ENCODE measurements around the gene PDZD7.

Gene PDZD7

GRCh38 chr10:101061624-101062231 lies 30.8 kb upstream of the PDZD7 start, which contains the start of gene KAZALD1:
Gene KAZALD1 (plus strand): TSS chr10:101061989. CDS start chr10:101062593, 604 bp downstream.
- no peak for DNase-seq (ENCODE audit: low spot score)

GRCh38 chr10:101060951-101061623 lies 30.2 kb upstream of the PDZD7 start:
- peak; percentile 98 for DNase-seq (ENCODE audit: low spot score)

- peak; percentile 84 for DNase-seq (ENCODE audit: low spot score)
These were observed 29.4 kb upstream of the PDZD7 start for GRCh38 chr10:101060036-101060950.

- no peak for DNase-seq (ENCODE audit: low spot score)
These were observed 25.6 kb upstream of the PDZD7 start for GRCh38 chr10:101056365-101057151.

GRCh38 chr10:101055411-101055810 lies 24.5 kb upstream of the PDZD7 start:
- DNase-seq (ENCODE audit: low spot score) = no peak

- DNase-seq (ENCODE audit: low spot score) = no peak
These were observed 23.9 kb upstream of the PDZD7 start for GRCh38 chr10:101054876-101055275.

GRCh38 chr10:101054351-101054750 lies 23.4 kb upstream of the PDZD7 start:
- DNase-seq (ENCODE audit: low spot score) = no peak

GRCh38 chr10:101053516-101053915 lies 22.6 kb upstream of the PDZD7 start:
- no peak for DNase-seq (ENCODE audit: low spot score)

GRCh38 chr10:101052285-101052684 lies 21.4 kb upstream of the PDZD7 start:
- no peak for DNase-seq (ENCODE audit: low spot score)

- peak; percentile 84 for DNase-seq (ENCODE audit: low spot score)
These were observed 19.5 kb upstream of the PDZD7 start for GRCh38 chr10:101050208-101051069.

- DNase-seq (ENCODE audit: low spot score) = no peak
These were observed 17.3 kb upstream of the PDZD7 start for GRCh38 chr10:101047961-101048892.

GRCh38 chr10:101047268-101047667 lies 16.3 kb upstream of the PDZD7 start:
- DNase-seq (ENCODE audit: low spot score) = no peak

GRCh38 chr10:101046332-101047238 lies 15.7 kb upstream of the PDZD7 start:
- no peak for DNase-seq (ENCODE audit: low spot score)

- DNase-seq (ENCODE audit: low spot score) = no peak
These were observed 13.2 kb upstream of the PDZD7 start for GRCh38 chr10:101044117-101044516.

- no peak for DNase-seq (ENCODE audit: low spot score)
These were observed 12.4 kb upstream of the PDZD7 start for GRCh38 chr10:101043363-101043707.

GRCh38 chr10:101042667-101043362 lies 11.9 kb upstream of the PDZD7 start:
- DNase-seq (ENCODE audit: low spot score) = peak; percentile 89

GRCh38 chr10:101042118-101042517 lies 11.2 kb upstream of the PDZD7 start:
- no peak for DNase-seq (ENCODE audit: low spot score)

GRCh38 chr10:101041252-101041761 lies 10.4 kb upstream of the PDZD7 start:
- DNase-seq (ENCODE audit: low spot score) = peak; percentile 87

Measured in germinal center (tissue), 1 donor.